H9 (cell line): ENCODE data around the gene CXCL13. TPM values are rescaled to one million over a fixed set of nuclear protein-coding genes. Genes with fewer than 3 reads are reported as not detected.

Experiments used
- DNase-seq: peaks from one replicate; pipeline ENCODE4 v3.0.0-alpha.2; 2017
- H2AFZ ChIP-seq: one replicate; pipeline ENCODE4 v1.6.1; 2013; ENCODE audit warnings: mild to moderate bottlenecking, low read length, control low read depth, moderate library complexity
- H2AK5ac ChIP-seq: 2 replicates; pipeline ENCODE4 v1.6.1; 2013; ENCODE audit warnings: low read length, control low read depth, mixed read lengths; ENCODE audit not compliant: insufficient read length
- H2BK120ac ChIP-seq: one replicate; pipeline ENCODE4 v1.6.1; 2013; ENCODE audit warnings: low read depth, mild to moderate bottlenecking, low read length, control low read depth, inconsistent platforms; ENCODE audit not compliant: poor library complexity, severe bottlenecking
- H2BK12ac ChIP-seq: 2 replicates; pipeline ENCODE4 v1.6.1; 2013; ENCODE audit warnings: low read length, control low read depth, mixed read lengths, low read depth; ENCODE audit not compliant: insufficient read length
- H2BK15ac ChIP-seq: 2 replicates; pipeline ENCODE4 v1.6.1; 2013; ENCODE audit warnings: low read depth, low read length, control low read depth
- H2BK20ac ChIP-seq: one replicate; pipeline ENCODE4 v1.6.1; 2013; ENCODE audit warnings: low read depth, mild to moderate bottlenecking, low read length, control low read depth, inconsistent platforms; ENCODE audit not compliant: poor library complexity, severe bottlenecking
- H2BK5ac ChIP-seq: 2 replicates; pipeline ENCODE4 v1.6.1; 2013; ENCODE audit warnings: low read length, control low read depth, mixed read lengths; ENCODE audit not compliant: insufficient read length
- H3K14ac ChIP-seq: 2 replicates; pipeline ENCODE4 v1.6.1; 2013; ENCODE audit warnings: low read length, control low read depth; ENCODE audit not compliant: insufficient read depth
- H3K18ac ChIP-seq: 2 replicates; pipeline ENCODE4 v1.6.1; 2013; ENCODE audit warnings: low read depth, mild to moderate bottlenecking, mixed read lengths, low read length, control low read depth; ENCODE audit not compliant: insufficient read length
- H3K23ac ChIP-seq: 2 replicates; pipeline ENCODE4 v1.6.1; 2013; ENCODE audit warnings: low read length, control low read depth, mixed read lengths, low read depth; ENCODE audit not compliant: insufficient read length
- H3K23me2 ChIP-seq: 2 replicates; pipeline ENCODE4 v1.6.1; 2013; ENCODE audit warnings: low read depth, mild to moderate bottlenecking, mixed read lengths, low read length, control low read depth; ENCODE audit not compliant: insufficient read length, poor library complexity, severe bottlenecking
- H3K27ac ChIP-seq: 2 replicates; pipeline ENCODE4 v1.5.1; 2013; ENCODE audit warnings: low read length, control low read depth, mixed read lengths, low read depth; ENCODE audit not compliant: insufficient read length
- H3K27me3 ChIP-seq: 2 replicates; pipeline ENCODE4 v1.6.1; 2013; ENCODE audit warnings: low read length, control low read depth, inconsistent platforms; ENCODE audit not compliant: insufficient read depth
- H3K4ac ChIP-seq: 2 replicates; pipeline ENCODE4 v1.6.1; 2013; ENCODE audit warnings: low read depth, mild to moderate bottlenecking, control low read depth, inconsistent platforms, low read length, moderate library complexity
- H3K4me1 ChIP-seq: 2 replicates; pipeline ENCODE4 v1.6.1; 2013; ENCODE audit warnings: low read length, control low read depth, inconsistent platforms; ENCODE audit not compliant: insufficient read depth
- H3K4me2 ChIP-seq: 2 replicates; pipeline ENCODE4 v1.6.1; 2013; ENCODE audit warnings: low read length, control low read depth, mixed read lengths; ENCODE audit not compliant: insufficient read length, insufficient read depth
- H3K56ac ChIP-seq: 2 replicates; pipeline ENCODE4 v1.6.1; 2013; ENCODE audit warnings: low read depth, mild to moderate bottlenecking, mixed read lengths, low read length, control low read depth; ENCODE audit not compliant: insufficient read length
- H3K79me1 ChIP-seq: 2 replicates; pipeline ENCODE4 v1.6.1; 2013; ENCODE audit warnings: low read depth, mild to moderate bottlenecking, moderate library complexity, low read length, control low read depth, inconsistent platforms; ENCODE audit not compliant: insufficient read depth, poor library complexity, severe bottlenecking
- H3K79me2 ChIP-seq: 2 replicates; pipeline ENCODE4 v1.6.1; 2013; ENCODE audit warnings: low read length, control low read depth, inconsistent platforms; ENCODE audit not compliant: insufficient read depth
- H3K9ac ChIP-seq: 2 replicates; pipeline ENCODE4 v1.6.1; 2013; ENCODE audit warnings: low read length, control low read depth, mixed read lengths; ENCODE audit not compliant: insufficient read length; ENCODE audit errors: extremely low read depth
- H3K9me3 ChIP-seq: one replicate; pipeline ENCODE4 v1.6.1; 2013; ENCODE audit warnings: low read depth, low read length, inconsistent platforms; ENCODE audit not compliant: control insufficient read depth
- H3T11ph ChIP-seq: one replicate; pipeline ENCODE4 v1.6.1; 2013; ENCODE audit warnings: mild to moderate bottlenecking, low read length, control low read depth, inconsistent platforms
- H4K20me1 ChIP-seq: one replicate; pipeline ENCODE4 v1.6.1; 2013; ENCODE audit not compliant: control insufficient read depth, insufficient read length, insufficient read depth
- H4K5ac ChIP-seq: 2 replicates; pipeline ENCODE4 v1.6.1; 2013; ENCODE audit warnings: low read depth, mild to moderate bottlenecking, mixed read lengths, low read length, control low read depth; ENCODE audit not compliant: insufficient read length
- H4K8ac ChIP-seq: replicated peaks from 2 replicates; pipeline ENCODE4 v1.6.1; 2013; ENCODE audit warnings: low read length, control low read depth, mixed read lengths, low read depth; ENCODE audit not compliant: insufficient read length
- H4K91ac ChIP-seq: 2 replicates; pipeline ENCODE4 v1.6.1; 2013; ENCODE audit warnings: low read depth, mild to moderate bottlenecking, moderate library complexity, mixed read lengths, low read length, control low read depth; ENCODE audit not compliant: insufficient read length
- H3K27ac Mint-ChIP-seq, 3 experiments: 2 replicates in 2 of 3; 3 replicates in 1 of 3; pipeline ENCODE4 v1.8.0; 2020 to 2021; ENCODE audit warnings: mixed read lengths in 3 of 3, mild to moderate bottlenecking in 1 of 3, moderate library complexity in 1 of 3
- H3K27me3 Mint-ChIP-seq: 2 replicates; pipeline ENCODE4 v1.8.0; 2021; ENCODE audit warnings: low read depth, mild to moderate bottlenecking, moderate library complexity, mixed read lengths
- H3K36me3 Mint-ChIP-seq, 3 experiments: 2 replicates in 2 of 3; 3 replicates in 1 of 3; pipeline ENCODE4 v1.8.0; 2020 to 2021; ENCODE audit warnings: low read depth in 3 of 3, mixed read lengths in 3 of 3; ENCODE audit not compliant: insufficient read depth in 1 of 3
- H3K4me1 Mint-ChIP-seq, 2 experiments: 2 replicates each; pipeline ENCODE4 v1.8.0; 2020; ENCODE audit warnings: mixed read lengths in 2 of 2
- H3K4me3 Mint-ChIP-seq, 2 experiments: 2 replicates in 1 of 2; 3 replicates in 1 of 2; pipeline ENCODE4 v1.8.0; 2020 to 2021; ENCODE audit warnings: mild to moderate bottlenecking in 2 of 2, mixed read lengths in 2 of 2, moderate library complexity in 1 of 2
- H3K9me3 Mint-ChIP-seq, 2 experiments: 2 replicates in 1 of 2; 3 replicates in 1 of 2; pipeline ENCODE4 v1.8.0; 2020; ENCODE audit warnings: mild to moderate bottlenecking in 2 of 2, mixed read lengths in 2 of 2, moderate library complexity in 1 of 2
- CTCF ChIP-seq: fragments of 200-600 bp; sonication (generic); conservative IDR thresholded peaks from 3 replicates; pipeline ENCODE4 v1.8.0; 2021; ENCODE audit warnings: antibody characterized with exemption, mild to moderate bottlenecking
- WGBS: extraction: QIAGEN DNeasy Blood & Tissue Kit; methylation state at CpG from one replicate; pipeline ENCODE4 v1.1.7; 2013; ENCODE audit warnings: missing lambda C conversion rate, low lambda C conversion rate, mixed read lengths; ENCODE audit not compliant: insufficient read length; ENCODE audit errors: extremely low coverage; 5-methylcytosine and 5-hydroxymethylcytosine counted together
- total RNA-seq: library from RNA; stranded (reverse); gene quantifications from 2 replicates; pipeline ENCODE4 v1.2.1, GENCODE V29; 2021

Gene CXCL13
- total RNA-seq, 1 experiment from 2014 or later: not detected

- Mint-ChIP-seq H3K36me3 (peaks cover 0 to 8% (median 2%) of the 10 kb centered on the region in 3 experiments; a peak in 3 of 7 replicates), H3K4me3 (no peak overlapping the region), H3K27ac (no peak overlapping the region), H3K4me1 (no peaks in the 10 kb centered on the region), H3K27me3 (no peaks in the 10 kb centered on the region), H3K9me3 (peaks cover 3 to 5% of the 10 kb centered on the region in 2 experiments; a peak in 4 of 5 replicates)
- no CpG with 5 or more reads among the region's 6 CpGs for WGBS
- H2BK5ac ChIP-seq: no peak overlapping the region
- H4K91ac ChIP-seq: no peak overlapping the region
- H2AFZ ChIP-seq: no peak overlapping the region
- no peaks in the 10 kb centered on the region for H3K79me2 ChIP-seq
- no peak overlapping the region for H2BK15ac ChIP-seq
- no peak overlapping the region for H3T11ph ChIP-seq
- H3K79me1 ChIP-seq: no peaks in the 10 kb centered on the region
- H3K14ac ChIP-seq: no peak overlapping the region
- no peak overlapping the region for H2AK5ac ChIP-seq
- no peak overlapping the region for H4K5ac ChIP-seq
- DNase-seq: no peak
- H4K20me1 ChIP-seq: no peaks in the 10 kb centered on the region
- no peak overlapping the region for H3K23ac ChIP-seq
- no peak overlapping the region for H3K56ac ChIP-seq
- TF ChIP-seq CTCF: no peak
- H2BK12ac ChIP-seq: no peak overlapping the region
- H3K27ac ChIP-seq: no peak overlapping the region
- H2BK20ac ChIP-seq: no peak overlapping the region
- no peaks in the 10 kb centered on the region for H3K4me1 ChIP-seq
- H3K18ac ChIP-seq: no peak overlapping the region
- no peak overlapping the region for H4K8ac ChIP-seq
- H2BK120ac ChIP-seq: no peak overlapping the region
- H3K4ac ChIP-seq: no peak overlapping the region
- no peaks in the 10 kb centered on the region for H3K23me2 ChIP-seq
- H3K4me2 ChIP-seq: no peak overlapping the region
- no peaks in the 10 kb centered on the region for H3K9me3 ChIP-seq
- no peaks in the 10 kb centered on the region for H3K27me3 ChIP-seq
- H3K9ac ChIP-seq: no peak overlapping the region
Observed at GRCh38 chr4:77634132-77634785, 28.6 kb downstream of the CXCL13 start.
